CD4-positive, alpha-beta T cell treated with Interleukin-6 at 100 ng/mL for 8 hours (primary cell): ENCODE results near the gene TSHR.

ENCODE experiments used
- DNase-seq: peaks from one replicate; pipeline ENCODE4 v3.0.0-alpha.2; 2020; ENCODE audit warnings: mixed read lengths, low spot score

The TSHR gene

GRCh38 chr14:81179631-81180030 lies 224.2 kb downstream of the TSHR start:
- DNase-seq, result no peak

GRCh38 chr14:81187832-81188522 lies 232.6 kb downstream of the TSHR start:
- no peak for DNase-seq

- DNase-seq, result peak; percentile 29
These were observed 237.2 kb downstream of the TSHR start for GRCh38 chr14:81192594-81192993.

GRCh38 chr14:81193924-81194633 lies 238.7 kb downstream of the TSHR start:
- DNase-seq, result peak; percentile 3
